Raji (cell line): Measurements from ENCODE around the gene MRGPRF.

Experiments used
- POLR2A ChIP-seq: IDR thresholded peaks from 2 replicates; pipeline ENCODE4 v1.6.1; 2011; ENCODE audit warnings: low read depth, low read length, control low read depth; ENCODE audit not compliant: insufficient read depth

Gene MRGPRF

GRCh38 chr11:69040051-69040450 lies 27.0 kb upstream of the MRGPRF start:
- no peak for TF ChIP-seq POLR2A

DNA sequence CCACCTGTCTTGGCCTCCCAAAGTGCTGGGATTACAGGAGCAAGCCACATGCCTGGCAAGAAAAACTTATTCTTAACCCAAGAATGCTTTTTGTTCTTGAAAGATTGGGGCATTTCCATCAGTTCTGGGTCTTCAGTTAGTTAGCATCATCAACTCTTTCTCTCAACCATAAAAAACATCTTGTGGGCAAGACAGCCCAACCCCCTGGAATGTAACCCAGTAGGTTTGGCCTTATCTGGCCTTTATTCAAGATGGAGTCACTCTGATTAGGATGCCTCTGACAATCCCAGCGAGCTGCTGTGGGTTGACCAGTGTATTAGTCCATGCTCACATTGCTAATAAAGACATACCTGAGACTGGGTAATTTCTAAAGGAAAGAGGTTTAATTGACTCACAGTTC lies 26.5 kb upstream of the MRGPRF start:
- no peak for TF ChIP-seq POLR2A

- no peak for TF ChIP-seq POLR2A
Observed at GRCh38 chr11:69037544-69037943, 24.5 kb upstream of the MRGPRF start.

- no peak for TF ChIP-seq POLR2A
Observed at GRCh38 chr11:69037074-69037473, 24.0 kb upstream of the MRGPRF start.

DNA sequence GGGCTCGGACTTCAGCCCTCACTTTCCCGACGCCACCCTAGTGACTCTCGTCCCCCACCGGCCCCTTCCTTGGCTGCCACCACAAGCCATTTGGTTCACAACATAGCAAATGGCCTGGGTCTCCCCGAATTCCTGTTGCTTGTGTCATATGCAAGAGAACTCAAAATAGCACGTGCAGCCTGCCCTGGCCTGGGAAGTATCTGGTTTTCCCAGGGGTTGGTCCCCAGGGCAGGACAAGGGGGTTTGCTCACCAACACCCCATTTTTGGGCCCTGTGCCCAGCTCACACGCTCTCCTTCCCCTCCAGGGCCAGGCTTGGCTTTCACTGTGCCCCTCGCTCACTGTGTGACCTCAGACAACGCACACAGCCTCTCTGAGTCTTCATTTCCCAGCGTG lies 22.9 kb upstream of the MRGPRF start:
- TF ChIP-seq POLR2A: no peak

DNA sequence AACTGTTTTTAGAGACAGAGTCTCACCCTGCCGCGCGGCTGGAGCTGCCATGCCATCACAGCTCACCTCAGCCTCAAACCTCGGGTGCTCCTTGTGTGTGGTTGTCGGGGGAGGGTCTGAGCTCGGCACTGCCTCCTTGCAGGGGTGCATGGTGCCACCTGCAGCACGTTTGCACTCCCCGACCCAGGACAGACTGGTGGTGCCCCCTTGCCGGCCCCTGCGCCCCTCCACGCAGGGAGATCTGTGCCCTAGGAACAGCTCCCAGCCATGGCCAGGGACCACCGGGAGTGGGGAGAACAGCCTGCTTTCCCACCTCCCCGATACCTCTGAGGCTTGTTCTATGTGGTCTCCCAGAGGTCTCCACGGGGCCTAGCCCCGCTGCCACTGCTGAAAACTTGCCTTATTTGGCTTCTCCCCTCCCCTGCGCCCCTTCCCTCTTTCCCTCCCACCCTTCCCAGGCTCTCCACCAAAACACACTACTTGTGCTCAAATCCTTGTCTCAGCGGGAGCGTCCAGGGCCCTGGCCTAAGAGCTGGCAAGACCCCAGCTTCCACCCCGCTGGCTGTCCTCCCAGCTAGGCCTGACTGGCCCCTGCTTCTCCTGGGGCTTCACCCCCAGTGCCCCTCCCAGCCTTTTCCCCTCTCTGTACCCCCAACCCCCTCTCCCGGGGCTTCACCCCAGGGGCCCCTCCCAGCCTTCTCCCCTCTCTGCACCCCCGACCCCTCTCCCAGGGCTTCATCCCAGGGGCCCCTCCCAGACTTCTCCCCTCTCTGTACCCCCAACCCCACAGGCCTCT lies 22.3 kb upstream of the MRGPRF start:
- no peak for TF ChIP-seq POLR2A

DNA sequence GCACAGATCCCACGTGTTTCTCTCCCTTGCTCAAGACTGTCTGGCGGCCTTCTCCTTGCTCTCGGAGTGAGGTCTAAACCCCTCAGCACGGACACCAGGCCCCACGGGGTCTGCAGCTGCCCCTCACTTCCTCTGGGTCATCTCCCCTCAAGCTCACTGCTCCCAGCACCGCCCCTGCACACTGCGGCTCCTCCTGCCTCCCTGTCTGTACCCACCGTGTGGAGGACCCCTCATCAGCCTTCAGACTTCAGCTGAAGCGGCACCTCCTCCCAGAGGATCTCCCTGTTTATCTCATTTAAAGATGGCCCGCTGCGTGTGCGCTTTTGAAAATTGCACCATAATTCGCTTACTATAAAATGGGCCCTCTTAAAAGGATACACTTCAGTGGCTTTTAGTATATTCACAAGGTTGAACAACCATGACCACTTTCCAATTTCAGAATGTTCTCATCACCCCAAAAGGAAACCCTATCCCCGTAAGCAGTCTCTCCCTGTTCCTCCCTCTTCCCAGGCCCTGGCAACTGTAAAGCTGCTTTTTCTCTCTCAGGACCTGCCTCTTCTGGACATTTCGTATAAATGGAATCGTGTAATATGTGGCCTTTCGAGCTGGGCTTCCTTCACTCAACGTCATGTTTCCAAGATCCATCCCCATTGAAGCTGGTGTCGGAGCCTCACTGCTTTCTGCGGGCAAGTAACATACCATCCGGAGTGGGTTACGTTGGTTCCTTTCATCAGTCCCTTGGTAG lies 21.2 kb upstream of the MRGPRF start:
- TF ChIP-seq POLR2A: no peak

- no peak for TF ChIP-seq POLR2A
Observed at GRCh38 chr11:69033431-69033830, 20.4 kb upstream of the MRGPRF start.

- TF ChIP-seq POLR2A: no peak
Observed at GRCh38 chr11:69032833-69033232, 19.8 kb upstream of the MRGPRF start.

GRCh38 chr11:69030301-69030700 lies 17.3 kb upstream of the MRGPRF start:
- no peak for TF ChIP-seq POLR2A

DNA sequence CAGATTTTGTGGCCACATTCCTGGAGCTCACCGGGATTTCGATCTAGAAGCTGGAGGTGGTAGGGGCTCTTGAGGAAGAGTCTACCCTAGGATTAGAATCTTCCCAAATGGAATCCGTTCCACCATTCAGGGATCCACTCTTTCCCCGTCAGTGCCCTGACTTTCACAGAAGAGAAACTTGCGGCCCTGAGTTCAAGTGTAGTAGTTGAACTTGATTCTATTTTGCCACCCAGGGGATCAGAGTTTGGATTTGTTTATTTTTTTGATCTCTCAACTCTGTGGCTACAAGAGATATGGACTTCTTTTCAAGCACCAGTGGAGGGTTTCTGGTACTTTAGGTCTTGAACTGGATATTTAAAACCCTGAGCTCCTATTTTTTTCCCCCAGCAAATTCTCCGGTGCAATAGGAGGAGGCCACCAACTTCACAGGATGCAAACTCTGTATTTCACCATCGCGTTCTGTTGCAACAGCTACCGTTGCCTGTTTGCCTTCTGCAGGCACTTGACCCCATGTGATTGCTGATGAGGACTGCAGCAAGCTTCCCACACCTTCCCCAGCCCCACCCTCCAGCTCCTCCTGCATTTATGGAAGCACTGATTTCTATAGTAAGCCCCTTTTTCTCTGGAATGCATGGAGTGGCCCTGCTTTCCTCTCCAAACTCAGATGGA lies 14.8 kb upstream of the MRGPRF start:
- TF ChIP-seq POLR2A: no peak

DNA sequence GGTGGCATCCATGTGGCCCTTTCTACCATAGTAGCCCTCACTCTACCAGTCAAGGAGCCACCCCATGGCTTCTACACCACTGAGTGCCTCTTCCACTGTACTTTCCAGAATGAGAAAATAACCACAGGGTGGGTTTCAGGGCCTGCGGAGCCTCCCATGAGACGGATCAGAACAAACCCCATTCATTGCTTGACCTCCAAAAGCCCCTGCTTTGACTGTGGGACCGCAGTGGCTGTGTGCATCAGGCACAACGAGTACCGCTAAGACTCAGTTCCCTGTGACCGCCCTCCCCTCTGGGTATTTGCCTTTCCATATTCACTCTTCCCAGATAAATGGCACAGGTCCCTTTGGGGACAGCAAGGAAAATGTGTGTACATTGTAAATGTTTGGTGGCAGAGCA lies 11.5 kb upstream of the MRGPRF start:
- TF ChIP-seq POLR2A: no peak

- TF ChIP-seq POLR2A: no peak
Observed at GRCh38 chr11:69022260-69022659, 9.2 kb upstream of the MRGPRF start.

DNA sequence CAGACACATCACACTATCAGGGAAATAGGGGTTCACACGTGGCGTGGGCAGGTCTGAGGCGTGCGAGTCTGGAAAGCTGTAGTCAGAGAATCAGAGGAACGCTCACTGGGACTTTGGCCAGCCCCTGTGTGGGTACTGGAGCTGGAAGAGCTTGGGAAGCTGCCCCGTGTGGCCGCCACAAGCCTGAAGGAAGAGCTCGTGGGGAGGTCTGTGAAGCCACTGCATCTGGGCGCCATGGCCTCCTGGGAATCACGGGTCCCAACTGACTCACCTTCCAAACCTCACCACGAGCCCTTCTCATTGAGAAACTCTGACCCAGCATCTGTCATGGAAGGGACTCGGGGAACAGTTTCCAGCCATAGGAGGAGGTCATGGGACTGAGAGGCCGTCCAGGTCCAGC lies 5.9 kb upstream of the MRGPRF start:
- no peak for TF ChIP-seq POLR2A

DNA sequence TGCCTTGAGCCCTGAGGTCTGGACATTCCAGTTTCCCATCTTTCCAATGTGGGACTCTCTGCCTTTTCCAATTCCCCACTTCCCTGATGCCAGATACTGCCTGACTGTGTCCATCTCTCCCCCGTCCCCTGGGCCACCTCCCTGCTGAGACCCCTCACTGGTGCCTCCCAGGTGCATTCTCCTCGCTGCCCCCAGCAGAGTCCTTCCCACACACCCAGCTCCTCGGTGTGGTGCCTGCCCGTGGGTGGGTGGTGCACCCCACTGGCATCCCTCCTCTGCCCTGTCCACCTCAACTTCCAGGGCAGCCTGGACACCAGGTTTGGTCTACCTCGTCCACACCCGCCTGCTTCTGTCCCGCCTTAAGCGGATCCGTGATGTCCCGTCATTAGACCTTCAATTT lies 4.9 kb upstream of the MRGPRF start:
- no peak for TF ChIP-seq POLR2A

- no peak for TF ChIP-seq POLR2A
Observed at GRCh38 chr11:69014898-69015549, 2.0 kb upstream of the MRGPRF start.
